GM23338 (cell line): ENCODE data around the gene MGAT5. TPM values are rescaled to one million over a fixed set of nuclear protein-coding genes. Genes with fewer than 3 reads are reported as not detected.

ENCODE experiments used
- ATAC-seq: fragments of 200-7000 bp; cut with Tn5 transposase; 3 replicates; pipeline ENCODE4 v1.9.1; 2020
- DNase-seq: peaks from one replicate; pipeline ENCODE4 v3.0.0-alpha.2; 2015; ENCODE audit warnings: low spot score
- H2AFZ ChIP-seq: fragments of 200-600 bp; sonication (generic); 2 replicates; pipeline ENCODE4 v1.8.0; 2016; ENCODE audit warnings: antibody characterized with exemption, mild to moderate bottlenecking, moderate library complexity
- H3F3A ChIP-seq: fragments of 200-600 bp; sonication (generic); replicated peaks from 2 replicates; pipeline ENCODE4 v1.8.0; 2017; ENCODE audit warnings: antibody characterized with exemption, mixed run types, low read depth
- H3K27ac ChIP-seq: fragments of 200-600 bp; sonication (generic); 2 replicates; pipeline ENCODE4 v1.6.1; 2016; ENCODE audit warnings: low read depth
- H3K27me3 ChIP-seq: fragments of 200-600 bp; sonication (generic); 2 replicates; pipeline ENCODE4 v1.8.0; 2016; ENCODE audit warnings: mild to moderate bottlenecking, mixed run types, moderate library complexity; ENCODE audit not compliant: insufficient read depth
- H3K36me3 ChIP-seq: fragments of 200-600 bp; sonication (generic); 2 replicates; pipeline ENCODE4 v1.8.0; 2016; ENCODE audit warnings: mild to moderate bottlenecking; ENCODE audit not compliant: insufficient read depth
- H3K4me1 ChIP-seq: fragments of 200-600 bp; sonication (generic); 2 replicates; pipeline ENCODE4 v1.8.0; 2016; ENCODE audit warnings: mild to moderate bottlenecking, moderate library complexity; ENCODE audit not compliant: insufficient read depth
- H3K4me2 ChIP-seq: fragments of 200-600 bp; sonication (generic); 2 replicates; pipeline ENCODE4 v1.7.1; 2017; ENCODE audit warnings: mixed run types
- H3K4me3 ChIP-seq: fragments of 200-600 bp; sonication (generic); 2 replicates; pipeline ENCODE4 v1.6.1; 2016; ENCODE audit warnings: mixed run types
- H3K79me2 ChIP-seq: fragments of 200-600 bp; sonication (generic); replicated peaks from 2 replicates; pipeline ENCODE4 v1.8.0; 2017; ENCODE audit warnings: mild to moderate bottlenecking; ENCODE audit not compliant: insufficient read depth
- H3K9me2 ChIP-seq: fragments of 200-600 bp; sonication (generic); 2 replicates; pipeline ENCODE4 v1.8.0; 2017; ENCODE audit not compliant: insufficient read depth
- H4K20me1 ChIP-seq: fragments of 200-600 bp; sonication (generic); replicated peaks from 2 replicates; pipeline ENCODE4 v1.8.0; 2017; ENCODE audit warnings: mild to moderate bottlenecking; ENCODE audit not compliant: insufficient read depth
- H3K27ac Mint-ChIP-seq: 2 replicates; pipeline ENCODE4 v1.8.0; 2020; ENCODE audit warnings: inconsistent platforms, mild to moderate bottlenecking, moderate library complexity, mixed read lengths
- H3K27me3 Mint-ChIP-seq: 3 replicates; pipeline ENCODE4 v1.8.0; 2022; ENCODE audit warnings: low read depth, mild to moderate bottlenecking, moderate library complexity, mixed read lengths, inconsistent platforms; ENCODE audit not compliant: insufficient read depth, poor library complexity
- H3K36me3 Mint-ChIP-seq: 3 replicates; pipeline ENCODE4 v1.8.0; 2021; ENCODE audit warnings: low read depth, mild to moderate bottlenecking, inconsistent platforms, moderate library complexity, mixed read lengths
- H3K4me1 Mint-ChIP-seq: 3 replicates; pipeline ENCODE4 v1.8.0; 2020; ENCODE audit warnings: mild to moderate bottlenecking, inconsistent platforms, mixed read lengths
- H3K4me3 Mint-ChIP-seq: 3 replicates; pipeline ENCODE4 v1.8.0; 2021; ENCODE audit warnings: moderate library complexity, mild to moderate bottlenecking, inconsistent platforms, mixed read lengths
- H3K9me3 Mint-ChIP-seq: 3 replicates; pipeline ENCODE4 v1.8.0; 2020; ENCODE audit warnings: moderate library complexity, mild to moderate bottlenecking, inconsistent platforms, mixed read lengths
- CREB1 ChIP-seq: fragments of 250-450 bp; sonication (Bioruptor Pico); IDR thresholded peaks from 2 replicates; pipeline ENCODE4 v1.5.0; 2020; ENCODE audit warnings: low read depth, mild to moderate bottlenecking, moderate library complexity
- CTCF ChIP-seq, 2 experiments: fragments of 200-600 bp in 1 of 2; sonication (generic) in 1 of 2; conservative IDR thresholded peaks; 2 replicates each; pipeline versions ENCODE4 v1.5.1 to v1.6.1; 2016 to 2017; ENCODE audit warnings: antibody characterized with exemption in 2 of 2, low read depth in 2 of 2, mild to moderate bottlenecking in 2 of 2, moderate library complexity in 1 of 2
- ETS1 ChIP-seq: IDR thresholded peaks from 2 replicates; pipeline ENCODE4 v1.6.1; 2016; ENCODE audit warnings: antibody characterized with exemption
- EZH2 ChIP-seq: fragments of 200-600 bp; sonication (generic); IDR thresholded peaks from one replicate; pipeline ENCODE4 v1.8.0; 2017; ENCODE audit warnings: antibody characterized with exemption, mild to moderate bottlenecking, low read depth; ENCODE audit not compliant: unreplicated experiment
- JUNB ChIP-seq: IDR thresholded peaks from one replicate; pipeline ENCODE4 v1.6.1; 2016; ENCODE audit warnings: antibody characterized with exemption; ENCODE audit not compliant: unreplicated experiment
- NANOG ChIP-seq: IDR thresholded peaks from 2 replicates; pipeline ENCODE4 v1.6.1; 2016; ENCODE audit warnings: antibody characterized with exemption, borderline replicate concordance
- REST ChIP-seq: IDR thresholded peaks from one replicate; pipeline ENCODE4 v1.6.1; 2018; ENCODE audit warnings: antibody characterized with exemption; ENCODE audit not compliant: unreplicated experiment
- polyA plus RNA-seq: library from polyadenylated mRNA; unstranded; fragments of >200 nt; fragmentation: Nextera tagmentation; extraction: Ambion mirVana; gene quantifications from 2 replicates; pipeline ENCODE4 v1.2.1, GENCODE V29; 2016
- total RNA-seq: library from RNA; depleted of rRNA; stranded (reverse); fragments of >200 nt; shearing (Covaris generic); gene quantifications from 2 replicates; pipeline ENCODE4 v1.2.3, GENCODE V29; 2014

The MGAT5 gene
- total and polyA plus RNA-seq, 2 experiments from 2014 or later = 4.6 to 27.6 TPM

- Histone ChIP-seq H3K4me3 (no peak overlapping the region), H3K27ac (no peak overlapping the region)
- ATAC-seq = no peak
Measured at GRCh38 chr2:134391751-134392160, 137.9 kb downstream of the MGAT5 start.

GRCh38 chr2:134392442-134393074 is 138.7 kb downstream of the MGAT5 start:
- DNase-seq (peak; percentile 24), ATAC-seq (peak; percentile 89)
- H3K4me1 Mint-ChIP-seq = peaks cover 9% of the 10 kb centered on the region

More at GRCh38 chr2:134391751-134392160, 137.9 kb downstream of the MGAT5 start:
- no peak overlapping the region for H3K4me3 Mint-ChIP-seq
- no peak for DNase-seq
- Histone ChIP-seq H2AFZ (no peak overlapping the region), H3K4me2 (no peak overlapping the region), H3K79me2 (no peaks in the 10 kb centered on the region), H3K36me3 (no peaks in the 10 kb centered on the region), H3K27me3 (no peaks in the 10 kb centered on the region), H3K4me1 (0 out of 2 replicates have a peak, but pooled peaks cover 4% of the 10 kb centered on the region), H3K9me2 (peaks cover 6% of the 10 kb centered on the region; the same call in 1 of the 2 replicates), H3F3A (no peaks in the 10 kb centered on the region), H4K20me1 (no peaks in the 10 kb centered on the region)
- no peak overlapping the region for H3K27ac Mint-ChIP-seq
- peaks cover 9% of the 10 kb centered on the region for H3K4me1 Mint-ChIP-seq
- H3K9me3 Mint-ChIP-seq = no peaks in the 10 kb centered on the region
- TF ChIP-seq JUNB (no peak), EZH2 (no peak)
- peaks cover 2% of the 10 kb centered on the region for H3K27me3 Mint-ChIP-seq
- no peaks in the 10 kb centered on the region for H3K36me3 Mint-ChIP-seq

GRCh38 chr2:134393075-134393461 is 139.2 kb downstream of the MGAT5 start:
- no peaks in the 10 kb centered on the region for H4K20me1 ChIP-seq
- H3K27ac ChIP-seq = no peak overlapping the region
- H2AFZ ChIP-seq = no peak overlapping the region
- Mint-ChIP-seq H3K4me1 (peaks cover 9% of the 10 kb centered on the region), H3K27ac (no peak overlapping the region), H3K9me3 (no peaks in the 10 kb centered on the region), H3K4me3 (no peak overlapping the region), H3K36me3 (no peaks in the 10 kb centered on the region), H3K27me3 (peaks cover 2% of the 10 kb centered on the region)
- no peaks in the 10 kb centered on the region for H3K79me2 ChIP-seq
- H3K27me3 ChIP-seq = no peaks in the 10 kb centered on the region
- ATAC-seq = no peak
- no peak for DNase-seq
- H3K4me1 ChIP-seq = 0 out of 2 replicates have a peak, but pooled peaks cover 4% of the 10 kb centered on the region
- no peak overlapping the region for H3K4me3 ChIP-seq
- no peak overlapping the region for H3K4me2 ChIP-seq
- H3K36me3 ChIP-seq = no peaks in the 10 kb centered on the region
- H3F3A ChIP-seq = no peaks in the 10 kb centered on the region
- H3K9me2 ChIP-seq = peaks cover 6% of the 10 kb centered on the region; the same call in 1 of the 2 replicates
- TF ChIP-seq JUNB (no peak), CREB1 (CRISPR knock-in tag) (no peak), ETS1 (no peak), REST (no peak)

More at GRCh38 chr2:134392442-134393074, 138.7 kb downstream of the MGAT5 start:
- Histone ChIP-seq H4K20me1 (no peaks in the 10 kb centered on the region), H3K27me3 (no peaks in the 10 kb centered on the region), H3K27ac (no peak overlapping the region), H2AFZ (no peak overlapping the region), H3K79me2 (no peaks in the 10 kb centered on the region), H3K4me3 (no peak overlapping the region), H3K4me2 (no peak overlapping the region), H3K36me3 (no peaks in the 10 kb centered on the region), H3K4me1 (0 out of 2 replicates have a peak, but pooled peaks cover 4% of the 10 kb centered on the region), H3F3A (no peaks in the 10 kb centered on the region), H3K9me2 (peaks cover 6% of the 10 kb centered on the region; the same call in 1 of the 2 replicates)
- Mint-ChIP-seq H3K27me3 (peaks cover 2% of the 10 kb centered on the region), H3K36me3 (no peaks in the 10 kb centered on the region), H3K4me3 (no peak overlapping the region), H3K27ac (no peak overlapping the region), H3K9me3 (no peaks in the 10 kb centered on the region)
- peak; percentile 39 to 56 for TF ChIP-seq CTCF (conservative IDR thresholded peaks at IDR 0.05; ENCODE audit: low read depth in 2 of 2)
- TF ChIP-seq NANOG = no peak
- no peak for TF ChIP-seq CREB1 (CRISPR knock-in tag)
